Measurements from ENCODE around the gene UVRAG. TPM values are rescaled to one million over a fixed set of nuclear protein-coding genes. Genes with fewer than 3 reads are reported as not detected.
A peak's percentile ranks its signal among the peaks of the same experiment; 100 is the strongest.

Gene UVRAG
- total and polyA plus RNA-seq, 2 of the 13 experiments (the other 11 are each of a cell fraction or from before 2014, with no cell fraction given), result 9.7 to 17.3 TPM

- TF ChIP-seq TARDBP (CRISPR knock-in tag; IDR thresholded peaks at IDR 0.05) (no peak), TCF12 (IDR thresholded peaks at IDR 0.05) (no peak), TCF12 (CRISPR knock-in tag; IDR thresholded peaks at IDR 0.05) (no peak), ZNF446 (CRISPR knock-in tag; IDR thresholded peaks at IDR 0.05) (no peak), MNT (IDR thresholded peaks at IDR 0.05) (peak; percentile 27; the same call in 1 of the 2 replicates), ZNF776 (CRISPR knock-in tag; IDR thresholded peaks at IDR 0.05) (no peak), LCORL (IDR thresholded peaks at IDR 0.05) (no peak), LCORL (CRISPR knock-in tag; IDR thresholded peaks at IDR 0.05) (peak; percentile 16; the same call in 1 of the 2 replicates), ZNF839 (CRISPR knock-in tag; IDR thresholded peaks at IDR 0.05; ENCODE audit: borderline replicate concordance) (no peak), ZNF44 (CRISPR knock-in tag; IDR thresholded peaks at IDR 0.05) (no peak), ZNF451 (CRISPR knock-in tag; IDR thresholded peaks at IDR 0.05) (no peak), SRF (IDR thresholded peaks at IDR 0.05; ENCODE audit: low read depth, low read length) (no peak), ZEB1 (IDR thresholded peaks at IDR 0.05; ENCODE audit: insufficient replicate concordance, low read depth) (no peak), WIZ (CRISPR knock-in tag; IDR thresholded peaks at IDR 0.05) (no peak), ZNF24 (IDR thresholded peaks at IDR 0.05) (no peak), ZNF616 (CRISPR knock-in tag; IDR thresholded peaks at IDR 0.05; ENCODE audit: low read depth) (no peak), SIN3B (IDR thresholded peaks at IDR 0.05; ENCODE audit: low read length) (no peak), STAG1 (CRISPR knock-in tag; IDR thresholded peaks at IDR 0.05) (no peak), RAD21 (CRISPR knock-in tag; IDR thresholded peaks at IDR 0.05) (no peak), GATAD2A (CRISPR knock-in tag; IDR thresholded peaks at IDR 0.05) (peak; percentile 50), ZNF841 (CRISPR knock-in tag; IDR thresholded peaks at IDR 0.05; ENCODE audit: borderline replicate concordance) (no peak), POGK (CRISPR knock-in tag; conservative IDR thresholded peaks at IDR 0.05) (peak; percentile 100), ZNF619 (CRISPR knock-in tag; IDR thresholded peaks at IDR 0.05) (no peak), PPARG (CRISPR knock-in tag; conservative IDR thresholded peaks at IDR 0.05) (no peak; the same call in 1 of the 2 replicates), IRF1 (CRISPR knock-in tag; IDR thresholded peaks at IDR 0.05; ENCODE audit: low read depth) (no peak), GTF3A (CRISPR knock-in tag; conservative IDR thresholded peaks at IDR 0.05) (no peak), NCOR1 (IDR thresholded peaks at IDR 0.05; ENCODE audit: borderline replicate concordance, low read length) (peak; percentile 46; the same call in 1 of the 2 replicates), ZFP37 (CRISPR knock-in tag; IDR thresholded peaks at IDR 0.05; ENCODE audit: borderline replicate concordance) (no peak), SSRP1 (CRISPR knock-in tag; IDR thresholded peaks at IDR 0.05) (no peak)
Measured at GRCh38 chr11:76148941-76149613, 334.1 kb downstream of the UVRAG start (continued).

All from HepG2 (cell line).